Right ventricle myocardium inferior (tissue), 1 donor: ENCODE results near the gene DPP4. TPM values are rescaled to one million over a fixed set of nuclear protein-coding genes. Genes with fewer than 3 reads are reported as not detected.

Experiments
- ATAC-seq: fragments of 200-7000 bp; cut with Tn5 transposase; one replicate; pipeline ENCODE4 v1.9.1; 2020; ENCODE audit warnings: mild to moderate bottlenecking, moderate library complexity
- DNase-seq: peaks from one replicate; pipeline ENCODE4 v3.0.0; 2021; ENCODE audit errors: missing footprints
- intact Hi-C: fragments of 100-400 bp; cut with DNase I; formaldehyde crosslinking; loops from one replicate; pipeline ENCODE4 v1.11.0; 2022
- total RNA-seq: library from RNA; stranded (reverse); fragmentation: NEBNext Ultra II Directional; extraction: Animal tissue kit (Norgen Biotek cat#: 25700); gene quantifications from one replicate; pipeline ENCODE4 v1.2.1, GENCODE V29; 2021
- donor health status: DM: no; HTN: yes; CAD: no; lungs with severe emphysema.

Gene DPP4
- total RNA-seq, 1 donor from 2014 or later: 5.4 TPM

DNA sequence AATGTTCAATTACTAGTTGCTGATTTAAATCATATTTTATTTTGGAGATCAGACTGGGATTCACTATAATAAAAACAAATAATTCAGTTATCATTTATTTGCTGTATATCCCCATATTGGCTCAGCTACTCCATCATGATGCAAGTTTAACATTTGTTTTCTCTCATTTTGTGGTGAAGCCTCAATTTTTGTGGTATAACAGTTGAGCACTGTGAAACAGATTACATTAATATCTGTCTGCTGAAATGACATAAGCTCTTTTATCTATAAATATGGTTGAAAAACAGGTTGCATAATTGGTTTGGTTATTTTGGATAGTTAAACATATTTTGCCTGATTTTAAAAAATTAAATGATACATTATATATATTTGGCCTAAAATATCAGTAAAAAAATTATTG, 67.7 kb downstream of the DPP4 start:
- DNase-seq (no peak), ATAC-seq (no peak)
- intact Hi-C loops: loop anchor here (2.0 kb wide), 1 partner anchor 118 kb away; no protein-coding TSS in a partner anchor

DNA sequence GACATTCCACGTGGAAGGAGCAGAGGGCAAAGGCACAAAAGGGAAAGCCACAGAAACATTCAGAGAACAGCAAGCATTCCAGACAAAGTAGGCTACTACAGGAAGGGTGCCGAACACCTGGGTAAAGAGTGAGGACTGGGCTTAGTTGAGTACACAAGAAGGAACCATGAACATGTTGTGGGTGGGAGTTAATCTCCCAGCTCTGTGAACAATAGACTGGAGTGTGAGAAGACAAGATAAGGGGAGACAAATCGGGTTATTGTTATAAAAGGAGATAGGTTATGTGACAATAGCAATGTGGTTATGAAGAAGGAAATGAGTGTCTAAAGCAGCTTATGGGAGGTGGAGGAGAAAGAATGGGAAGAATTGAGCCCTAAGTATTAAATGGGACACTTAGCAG, 70.0 kb downstream of the DPP4 start:
- intact Hi-C loops: no loop called here
- ATAC-seq: no peak
- no peak for DNase-seq

DNA sequence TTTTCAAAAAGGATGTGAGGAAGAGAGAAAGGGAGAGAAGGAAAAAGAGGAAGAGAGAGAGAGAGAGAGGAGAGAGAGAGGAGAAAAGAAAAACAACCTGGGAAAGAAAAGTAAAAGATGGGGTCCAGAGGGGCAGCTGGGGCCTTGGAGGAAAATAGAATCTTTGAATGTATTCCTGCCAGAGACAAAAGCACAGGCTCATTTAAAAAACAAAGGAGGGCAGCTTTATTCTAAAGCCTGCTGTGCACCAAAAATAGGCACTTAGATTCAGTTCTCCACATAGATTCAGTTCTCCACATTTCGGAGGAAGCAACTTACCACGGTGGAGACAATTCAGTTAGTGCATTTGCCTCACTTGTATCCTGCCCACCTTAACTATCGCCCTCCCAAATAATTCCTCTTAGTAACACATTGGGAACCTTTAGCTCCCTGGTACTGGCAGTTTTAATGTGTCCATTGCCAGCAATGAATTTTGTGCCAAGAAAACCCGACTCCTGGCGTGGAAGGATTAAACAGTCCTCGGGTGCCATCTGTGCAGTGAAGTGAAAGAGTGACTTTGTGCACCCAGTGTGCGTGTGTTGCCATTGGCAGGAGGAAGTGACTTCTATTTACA, 71.3 kb downstream of the DPP4 start:
- DNase-seq (no peak), ATAC-seq (no peak)
- intact Hi-C loops: no loop called here

DNA sequence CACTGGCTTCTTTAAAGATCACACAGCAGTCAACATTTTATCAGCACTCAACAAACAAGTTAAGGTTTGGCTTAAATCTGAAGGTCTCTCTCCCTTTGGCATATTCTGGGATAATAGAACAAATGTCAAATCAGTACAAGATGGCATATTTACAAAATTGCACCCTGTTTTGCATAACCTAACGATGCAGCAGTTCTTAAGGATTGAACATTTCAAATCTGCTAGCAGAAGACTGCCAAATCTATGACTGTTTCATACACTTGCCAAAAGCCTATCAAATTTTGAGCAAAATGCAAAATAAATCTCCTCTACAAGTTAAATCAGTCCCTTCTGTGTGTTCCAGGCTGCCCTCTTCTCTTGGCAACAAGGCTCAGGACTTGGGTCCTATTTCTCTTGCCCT, 73.6 kb downstream of the DPP4 start:
- intact Hi-C loops: no loop called here
- DNase-seq (no peak), ATAC-seq (no peak)

DNA sequence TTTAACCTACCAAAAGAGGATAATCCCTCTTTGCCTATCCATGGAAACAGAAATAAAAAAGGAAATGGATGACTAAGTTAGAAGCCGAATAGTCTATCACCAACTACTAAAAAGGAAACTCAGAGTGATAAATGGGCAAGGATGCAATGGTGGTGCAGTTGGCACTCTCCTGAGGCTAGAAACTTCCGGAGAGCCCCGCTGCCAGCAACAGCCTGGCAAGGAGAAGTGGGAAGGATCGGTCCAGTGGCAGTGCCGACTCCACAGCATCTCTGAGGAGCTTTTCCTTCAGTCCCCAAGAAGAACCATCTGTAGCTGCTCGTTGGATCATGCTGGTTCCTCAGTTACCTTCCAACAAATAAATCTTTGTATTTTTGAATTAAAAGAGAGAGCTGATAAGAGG, 74.7 kb downstream of the DPP4 start:
- intact Hi-C loops: no loop called here
- no peak for DNase-seq
- no peak for ATAC-seq

DNA sequence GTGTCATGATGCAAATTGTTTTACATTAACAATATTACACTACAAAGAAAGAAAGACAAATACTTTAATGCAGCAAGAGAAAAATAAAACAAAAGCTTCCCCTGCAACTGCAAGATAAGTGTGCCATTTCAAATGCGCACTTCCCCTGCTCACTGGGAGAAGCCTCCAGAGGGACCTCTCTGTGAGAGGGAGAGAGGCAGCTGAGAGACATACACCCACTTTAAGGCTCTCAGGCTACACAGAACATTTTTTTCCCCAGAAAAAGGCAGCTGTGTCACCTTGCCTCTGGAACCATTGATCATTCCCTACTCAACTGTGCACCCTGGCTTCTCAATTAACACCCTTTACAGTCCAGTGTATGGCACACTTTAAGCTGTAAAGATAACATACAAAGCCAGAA, 75.2 kb downstream of the DPP4 start:
- DNase-seq (no peak), ATAC-seq (no peak)
- intact Hi-C loops: no loop called here

DNA sequence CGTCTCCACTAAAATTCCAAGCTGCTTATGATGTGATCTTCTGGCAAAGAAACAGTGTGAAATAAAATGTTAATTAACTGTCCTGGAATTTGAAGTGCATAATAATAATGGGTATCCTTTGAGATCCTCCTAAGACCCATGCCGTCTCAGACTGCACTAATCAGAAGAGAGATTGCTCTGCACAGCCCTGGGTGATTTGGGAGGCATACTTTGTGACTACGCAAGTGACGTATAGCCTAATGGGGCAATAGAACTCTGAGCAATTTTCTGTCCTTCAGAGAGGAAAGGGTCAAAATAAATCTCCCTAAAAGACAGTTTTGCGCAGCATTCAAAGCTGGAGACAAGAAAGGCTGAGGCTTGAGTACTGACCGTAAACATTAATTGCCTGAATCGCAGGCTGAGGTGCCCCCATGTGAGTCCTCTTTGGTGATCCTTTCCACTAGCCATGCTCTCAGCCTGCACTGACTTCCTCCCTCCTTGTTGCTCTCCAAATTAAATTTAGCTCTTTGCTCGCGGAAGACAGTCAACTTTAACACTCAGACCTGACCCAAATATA, 76.0 kb downstream of the DPP4 start:
- no peak for DNase-seq
- intact Hi-C loops: no loop called here
- ATAC-seq: no peak

DNA sequence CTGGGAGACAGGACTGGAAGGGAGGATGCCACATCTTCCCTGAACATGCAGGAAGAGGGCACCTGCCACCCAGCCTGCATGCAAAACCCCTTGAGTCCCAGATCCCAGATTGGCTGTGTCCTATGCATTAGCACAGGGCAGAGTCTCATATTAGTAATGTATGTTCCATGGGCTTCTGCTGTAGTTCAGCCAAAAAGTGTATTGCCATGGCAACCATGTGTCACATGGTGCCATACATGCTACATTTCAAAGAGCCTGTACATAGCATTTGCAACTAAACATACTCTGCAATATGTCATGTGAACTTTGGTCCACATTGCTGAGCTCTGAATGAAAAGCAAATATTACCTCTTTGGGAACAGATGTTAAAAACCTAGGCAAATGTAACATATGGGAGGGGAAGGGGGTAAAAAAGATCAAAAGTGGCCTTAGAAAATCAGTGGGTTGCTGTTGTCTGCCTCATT, 78.4 kb downstream of the DPP4 start:
- no peak for DNase-seq
- intact Hi-C loops: no loop called here
- no peak for ATAC-seq

DNA sequence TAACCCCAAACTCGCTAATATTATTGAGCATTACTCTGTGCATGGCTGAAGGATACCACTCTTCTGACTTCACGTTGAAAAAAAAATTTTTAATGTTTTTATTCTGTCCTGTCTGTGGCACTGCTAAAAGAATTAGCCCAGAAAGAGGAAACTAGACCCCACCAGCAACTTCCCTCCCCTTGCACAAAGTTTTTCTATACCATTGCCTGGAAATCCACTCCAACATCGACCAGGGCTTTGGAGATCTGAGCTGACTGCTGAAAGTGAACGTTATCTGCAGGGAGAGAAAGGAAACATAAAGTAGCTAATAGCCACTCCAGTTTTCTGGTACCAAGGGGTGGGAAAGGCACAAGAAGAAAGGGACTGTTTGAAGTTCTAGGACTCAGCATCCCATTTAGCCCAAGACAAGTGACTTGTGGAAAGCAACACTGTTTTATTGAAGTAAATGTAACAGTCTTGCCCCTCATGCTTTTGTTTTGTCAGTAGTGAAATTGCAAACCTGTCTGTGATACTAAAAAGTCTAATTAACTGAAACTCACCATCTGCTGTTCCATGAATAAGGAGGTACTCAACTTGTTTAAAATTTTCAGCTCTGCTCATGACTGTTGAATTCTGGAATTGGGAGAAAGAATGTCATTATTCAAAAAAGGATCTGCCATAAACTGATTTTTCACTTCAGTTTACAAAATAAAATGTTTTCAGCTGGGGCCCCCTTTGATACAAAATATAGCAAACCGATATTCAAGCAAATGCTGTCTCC, 79.1 kb downstream of the DPP4 start:
- ATAC-seq: no peak
- DNase-seq: no peak
- intact Hi-C loops: no loop called here

DNA sequence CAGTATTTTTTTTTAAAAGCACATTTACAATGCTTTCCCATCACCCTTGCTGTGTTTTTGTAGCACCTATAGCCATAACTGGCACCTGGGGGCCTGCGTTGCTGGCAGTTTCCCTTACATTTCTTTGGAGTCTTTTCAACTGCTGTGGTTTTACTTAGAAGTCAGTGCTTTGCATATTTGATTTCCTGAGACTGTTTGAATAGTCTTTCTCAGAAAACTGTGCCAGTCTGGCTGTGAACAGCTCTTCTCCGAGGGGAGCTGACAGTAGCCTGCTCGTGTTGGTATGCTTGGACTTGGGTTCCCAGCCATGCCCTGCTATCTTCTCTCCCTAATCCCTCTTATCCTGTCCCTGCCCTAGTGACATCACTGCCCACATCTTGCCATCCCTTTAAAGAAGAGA, 81.5 kb downstream of the DPP4 start:
- ATAC-seq (no peak), DNase-seq (no peak)
- intact Hi-C loops: no loop called here

DNA sequence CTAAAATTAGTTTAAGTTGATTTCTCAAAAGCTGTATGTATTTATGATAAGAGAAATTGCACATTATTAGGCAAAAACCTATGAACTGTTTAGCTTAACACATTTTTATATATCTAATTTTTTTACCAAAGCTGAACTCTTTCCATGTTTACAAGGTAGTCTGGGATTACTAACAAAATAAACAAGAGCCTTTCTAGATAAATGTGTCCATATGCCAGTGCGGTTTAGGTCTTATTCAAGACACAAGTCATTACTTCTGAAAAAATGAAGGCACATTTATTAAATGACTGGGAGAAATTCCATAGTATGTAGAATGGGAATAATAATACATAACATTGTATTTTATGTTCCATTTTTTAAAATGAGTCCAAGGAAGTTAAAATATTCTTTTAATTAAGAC, 82.0 kb downstream of the DPP4 start:
- intact Hi-C loops: no loop called here
- DNase-seq (no peak), ATAC-seq (no peak)

DNA sequence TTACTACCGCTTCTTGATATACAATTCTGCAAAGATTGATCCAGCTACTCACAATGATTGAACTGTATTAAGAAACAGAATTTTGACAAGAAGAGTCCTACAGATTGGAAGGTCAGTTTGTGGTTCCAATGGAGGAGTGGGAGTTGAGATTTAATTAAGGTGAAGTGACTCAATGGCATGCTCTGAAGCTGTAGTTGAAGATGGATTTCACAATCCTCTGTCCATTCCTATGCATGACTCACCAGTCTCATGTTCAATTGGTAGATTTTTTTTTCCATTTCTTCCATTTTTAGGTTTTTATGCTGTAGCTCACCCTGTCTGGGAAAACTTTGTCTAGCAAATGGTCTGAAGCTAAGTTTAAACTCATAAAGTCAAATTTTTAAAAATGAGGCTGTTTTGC, 83.3 kb downstream of the DPP4 start:
- ATAC-seq (no peak), DNase-seq (no peak)
- intact Hi-C loops: no loop called here

DNA sequence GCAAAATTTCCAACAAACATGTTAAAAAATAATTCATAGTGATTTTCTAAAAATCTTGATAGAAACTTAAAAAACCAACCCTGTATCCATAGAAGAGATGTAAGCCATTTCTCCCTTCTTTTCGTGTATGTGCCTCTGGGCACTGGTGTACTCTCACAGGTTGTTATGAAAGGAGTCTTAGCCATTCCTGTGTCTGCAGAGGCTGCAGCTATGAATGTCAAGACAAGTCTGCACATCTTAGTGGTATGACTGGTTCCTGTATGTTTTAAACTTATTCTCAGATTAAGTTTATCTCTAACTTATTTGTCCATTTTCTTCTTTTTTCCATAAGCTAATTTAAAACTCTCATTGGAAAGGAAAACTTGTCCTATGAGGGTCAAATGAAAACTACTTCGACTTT, 84.0 kb downstream of the DPP4 start:
- DNase-seq: no peak
- intact Hi-C loops: no loop called here
- no peak for ATAC-seq

DNA sequence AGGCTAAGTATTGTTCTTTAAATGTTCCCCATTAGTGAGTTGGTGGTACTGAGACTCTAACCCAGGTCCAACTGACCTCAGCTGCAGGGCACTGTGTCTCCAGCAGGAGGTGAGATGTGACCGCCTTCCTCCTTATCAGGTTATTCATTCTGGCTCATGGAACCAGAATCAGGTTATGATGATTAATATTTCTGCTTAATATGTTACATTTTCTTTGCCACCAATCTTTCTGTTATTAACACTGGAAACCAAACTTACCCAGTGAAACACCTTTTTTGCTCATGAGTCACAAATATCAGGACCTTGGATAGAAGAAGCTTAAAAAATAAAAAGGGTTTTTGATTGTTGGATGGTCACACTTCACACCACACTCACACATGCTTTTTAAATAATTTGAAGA, 85.4 kb downstream of the DPP4 start:
- DNase-seq: no peak
- ATAC-seq: no peak
- intact Hi-C loops: no loop called here

DNA sequence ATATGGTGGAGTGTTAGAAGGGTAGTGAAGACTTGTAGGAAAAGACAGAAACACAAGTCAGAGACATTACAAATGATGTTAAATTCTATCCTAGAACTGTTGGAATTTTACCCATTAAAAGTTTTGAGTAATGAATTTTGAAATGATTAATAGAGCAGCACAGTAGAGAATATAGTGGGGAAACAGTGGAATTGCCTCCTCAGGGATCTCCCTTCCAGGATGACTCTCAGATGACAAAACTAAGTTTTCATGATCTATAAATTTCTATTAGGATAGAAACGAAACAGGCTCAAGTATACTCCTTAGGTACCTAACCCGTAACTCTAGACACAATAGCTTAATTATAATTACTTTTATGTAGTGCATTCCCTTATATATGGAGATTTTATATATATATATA, 86.7 kb downstream of the DPP4 start:
- ATAC-seq (no peak), DNase-seq (no peak)
- intact Hi-C loops: no loop called here

DNA sequence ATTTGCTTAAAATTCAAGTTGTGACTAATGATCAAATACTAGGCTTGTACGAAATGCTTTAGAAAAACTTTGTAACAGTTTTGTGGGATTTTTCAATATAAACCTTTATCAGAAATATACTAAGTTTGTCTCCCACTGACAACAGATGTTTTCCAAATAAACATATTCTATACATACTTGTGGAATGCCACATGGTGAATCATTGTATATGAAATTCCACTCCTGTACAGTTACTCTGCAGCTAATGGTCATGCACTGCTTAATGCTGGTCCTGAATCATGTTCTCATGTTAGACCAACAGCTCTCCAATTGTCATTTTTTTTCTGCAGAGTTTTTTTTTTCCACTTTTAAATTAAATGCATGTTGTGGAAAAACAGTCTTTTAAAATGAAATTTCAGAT, 90.1 kb downstream of the DPP4 start:
- DNase-seq (no peak), ATAC-seq (no peak)
- intact Hi-C loops: no loop called here

DNA sequence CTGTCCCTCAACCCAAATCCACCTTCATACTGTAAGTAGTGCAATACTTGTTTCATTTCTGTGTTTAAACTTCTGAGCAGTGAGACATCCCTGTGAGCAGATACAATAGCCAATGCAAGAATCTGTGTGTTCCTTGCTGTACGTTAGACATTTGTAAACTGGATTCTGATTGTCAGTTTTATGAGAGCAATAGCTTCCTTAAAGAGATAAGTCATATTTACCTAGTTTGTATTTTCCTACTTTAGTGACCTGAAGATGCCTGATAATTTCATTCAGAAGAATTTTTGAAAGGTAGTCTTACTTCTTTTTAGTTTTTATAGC, 90.7 kb downstream of the DPP4 start:
- ATAC-seq (no peak), DNase-seq (no peak)
- intact Hi-C loops: no loop called here

DNA sequence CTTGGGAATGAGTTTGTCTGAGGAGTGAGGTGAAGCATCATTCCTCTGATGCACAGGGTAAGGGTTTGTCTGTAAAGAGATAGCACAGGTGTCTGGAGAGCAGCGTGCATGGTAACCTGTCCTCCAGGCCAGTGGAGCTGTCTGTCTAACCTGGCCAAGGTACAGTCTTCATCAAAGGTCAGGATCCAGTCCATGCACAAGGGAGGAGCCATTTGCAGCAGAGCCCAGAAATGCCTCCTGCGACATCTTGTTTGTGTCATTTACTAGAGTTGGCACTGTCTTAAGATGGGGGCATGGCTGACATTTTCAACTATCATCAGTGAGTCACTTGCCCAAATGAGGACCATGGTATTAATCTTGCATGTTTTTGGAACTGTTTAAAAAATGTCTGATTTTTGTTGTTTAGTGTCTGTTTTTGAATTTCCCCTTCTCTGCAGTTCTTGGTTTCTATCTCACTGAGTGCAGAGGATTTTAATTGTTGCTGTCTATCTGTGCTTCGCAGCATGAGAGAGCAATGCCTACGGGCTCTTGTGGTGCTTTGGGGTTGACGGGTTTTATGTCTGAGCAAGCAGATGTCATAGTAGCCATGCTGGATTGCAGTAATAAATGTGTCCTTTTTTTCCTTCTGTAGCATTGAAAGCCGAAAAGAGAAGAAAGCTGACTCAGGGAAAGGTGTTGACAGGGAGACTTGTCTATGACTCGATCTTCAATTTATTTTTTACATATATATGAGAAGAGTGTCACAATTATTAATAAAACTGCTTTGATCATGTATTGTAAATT, 91.3 kb downstream of the DPP4 start:
- no peak for DNase-seq
- no peak for ATAC-seq
- intact Hi-C loops: no loop called here

DNA sequence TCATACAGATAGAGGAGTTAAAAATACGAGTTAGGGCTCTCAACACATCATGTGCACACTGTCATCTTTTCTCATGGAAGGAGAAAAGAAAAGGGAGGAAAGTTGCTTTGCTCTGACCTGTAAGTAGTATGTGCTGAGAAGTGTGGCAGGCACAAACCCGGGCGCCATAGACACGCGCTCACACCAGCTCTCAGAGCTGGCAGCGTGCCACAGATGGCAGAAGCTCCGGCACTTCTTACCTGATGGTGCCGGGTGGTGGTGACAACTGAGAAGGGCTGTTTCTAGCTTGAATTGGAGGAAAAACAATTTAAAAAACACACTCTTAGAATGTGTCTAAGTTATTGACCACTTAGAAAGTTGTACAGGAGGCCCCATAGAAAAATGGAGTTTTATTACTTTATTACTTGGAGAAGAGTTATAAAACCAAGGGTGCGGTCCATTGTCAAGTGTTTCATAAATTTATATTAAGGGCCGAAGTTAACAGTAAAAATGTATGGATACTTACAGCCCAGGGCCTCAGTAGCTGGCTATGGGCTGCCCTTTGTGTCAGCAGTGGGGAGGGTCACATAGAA, 92.2 kb downstream of the DPP4 start:
- intact Hi-C loops: no loop called here
- ATAC-seq (no peak), DNase-seq (no peak)

DNA sequence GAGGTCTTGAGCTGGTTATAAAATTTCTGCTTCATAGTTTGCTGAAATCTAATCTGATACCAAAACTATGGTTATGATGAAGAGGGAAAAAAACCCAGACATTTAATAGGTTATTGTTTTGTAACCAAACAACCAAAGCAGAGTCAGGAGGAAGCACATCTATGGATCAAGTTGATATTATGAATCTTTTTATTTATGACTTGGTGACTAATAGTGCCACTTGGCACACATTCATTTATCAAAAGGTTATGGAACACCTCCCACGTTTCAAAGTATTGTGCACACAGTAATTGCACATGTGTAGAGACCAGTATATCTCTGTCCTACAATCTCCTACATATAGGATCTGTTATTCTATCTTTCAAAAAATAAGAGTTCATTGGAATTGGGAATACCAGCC, 93.0 kb downstream of the DPP4 start:
- no peak for DNase-seq
- intact Hi-C loops: no loop called here

More for the DNA sequence above, 93.0 kb downstream of the DPP4 start:
- no peak for ATAC-seq
